Measurements from ENCODE around the gene CYLD.

CYLD gene

DNA sequence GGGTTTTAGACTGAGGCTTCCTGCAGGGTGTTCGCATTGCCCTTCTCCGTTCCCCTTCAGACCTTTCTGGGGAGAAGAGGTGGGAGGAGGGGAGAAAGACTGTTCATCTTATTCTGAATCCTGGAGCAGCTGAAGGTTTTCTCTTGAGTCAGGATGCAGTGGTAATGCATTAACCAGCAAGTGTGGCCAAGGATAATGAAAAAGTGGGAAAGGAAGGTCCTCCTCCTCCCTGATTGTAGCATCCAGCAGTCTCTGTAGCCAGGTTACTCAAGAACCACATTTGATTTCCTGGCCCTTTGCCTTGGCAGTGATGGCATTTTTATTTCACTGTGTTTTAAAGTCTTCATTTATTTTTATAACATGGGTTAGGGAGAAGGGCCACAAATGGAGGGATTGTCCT, 59.1 kb downstream of the CYLD start:
- TF ChIP-seq POLR2A (IDR thresholded peaks at IDR 0.05; ENCODE audit: low read depth, low read length), result no peak
- no peak for FAIRE-seq

DNA sequence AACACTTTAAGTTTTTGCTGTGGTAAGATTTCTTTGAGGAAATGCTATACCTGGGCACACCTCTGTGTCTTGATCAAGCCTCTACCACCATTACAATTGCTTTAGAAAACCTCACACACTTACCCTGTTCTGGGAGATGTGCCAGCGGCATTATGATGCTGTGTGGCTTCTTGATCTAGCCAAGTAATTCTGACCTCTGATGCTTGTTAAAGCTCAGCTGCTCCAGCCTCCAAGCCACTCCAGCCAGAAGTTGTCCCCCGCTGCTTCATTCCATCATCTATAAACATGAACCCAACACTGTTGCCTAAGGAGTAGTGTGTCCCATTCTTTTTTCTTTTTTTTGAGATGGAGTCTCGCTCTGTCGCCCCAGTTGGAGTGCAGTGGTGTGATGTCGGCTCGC, 60.1 kb downstream of the CYLD start:
- DNase-seq (ENCODE audit: insufficient read length, low spot score) (no peak), FAIRE-seq (no peak)
- TF ChIP-seq POLR2A (IDR thresholded peaks at IDR 0.05; ENCODE audit: low read depth, low read length), result no peak

More for the DNA sequence above, 59.1 kb downstream of the CYLD start:
- DNase-seq (ENCODE audit: insufficient read length, low spot score), result no peak

- no peak for FAIRE-seq
- TF ChIP-seq POLR2A (IDR thresholded peaks at IDR 0.05; ENCODE audit: low read depth, low read length), result no peak
- no peak for DNase-seq (ENCODE audit: insufficient read length, low spot score)
These were observed 61.1 kb downstream of the CYLD start for GRCh38 chr16:50802961-50803360.

GRCh38 chr16:50804290-50804907, 62.5 kb downstream of the CYLD start:
- DNase-seq (ENCODE audit: insufficient read length, low spot score) (no peak), FAIRE-seq (no peak)
- no peak for TF ChIP-seq POLR2A (IDR thresholded peaks at IDR 0.05; ENCODE audit: low read depth, low read length)

GRCh38 chr16:50806099-50807062, 64.5 kb downstream of the CYLD start:
- DNase-seq (ENCODE audit: insufficient read length, low spot score) (peak; percentile 59), FAIRE-seq (peak; percentile 55)
- TF ChIP-seq POLR2A (IDR thresholded peaks at IDR 0.05; ENCODE audit: low read depth, low read length), result no peak

GRCh38 chr16:50808929-50809538, 67.1 kb downstream of the CYLD start:
- no peak for TF ChIP-seq POLR2A (IDR thresholded peaks at IDR 0.05; ENCODE audit: low read depth, low read length)
- DNase-seq (ENCODE audit: insufficient read length, low spot score) (no peak), FAIRE-seq (no peak)

GRCh38 chr16:50809561-50809960, 67.7 kb downstream of the CYLD start:
- FAIRE-seq (no peak), DNase-seq (ENCODE audit: insufficient read length, low spot score) (no peak)
- TF ChIP-seq POLR2A (IDR thresholded peaks at IDR 0.05; ENCODE audit: low read depth, low read length), result no peak

GRCh38 chr16:50810241-50810965, 68.5 kb downstream of the CYLD start:
- FAIRE-seq (no peak), DNase-seq (ENCODE audit: insufficient read length, low spot score) (no peak)
- TF ChIP-seq POLR2A (IDR thresholded peaks at IDR 0.05; ENCODE audit: low read depth, low read length), result no peak

- FAIRE-seq, result no peak
- no peak for TF ChIP-seq POLR2A (IDR thresholded peaks at IDR 0.05; ENCODE audit: low read depth, low read length)
- DNase-seq (ENCODE audit: insufficient read length, low spot score), result no peak
These were observed 70.2 kb downstream of the CYLD start for GRCh38 chr16:50812046-50812445.

DNA sequence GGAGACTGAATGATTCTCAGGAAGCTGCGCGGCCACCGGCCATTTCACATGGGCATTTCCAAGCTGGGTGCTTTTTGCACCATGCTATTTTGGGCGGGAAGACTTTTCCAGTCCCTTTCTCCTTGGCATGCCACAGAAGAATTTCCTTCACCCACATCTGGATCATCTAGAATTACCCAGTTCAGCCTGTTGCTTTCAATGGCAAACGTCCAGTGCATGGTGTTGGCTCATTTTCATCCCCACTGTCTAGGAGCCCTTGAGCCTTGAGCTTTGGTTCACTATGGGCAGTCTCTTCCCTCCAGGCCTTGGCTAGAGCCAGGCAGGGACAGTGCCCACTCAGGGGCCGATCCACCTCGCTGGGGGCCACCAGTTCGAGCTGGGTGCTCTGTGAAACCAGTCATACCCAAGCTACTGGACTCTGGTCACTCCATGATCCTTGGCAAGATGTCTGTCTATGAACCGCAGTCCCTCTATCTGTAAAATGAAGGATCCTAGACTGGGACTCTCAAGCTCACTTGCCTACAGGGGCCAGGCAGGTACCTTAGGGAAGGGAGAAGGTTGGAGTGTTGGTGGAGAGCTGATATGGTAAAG, 71.1 kb downstream of the CYLD start:
- DNase-seq (ENCODE audit: insufficient read length, low spot score) (no peak), FAIRE-seq (no peak)
- TF ChIP-seq POLR2A (IDR thresholded peaks at IDR 0.05; ENCODE audit: low read depth, low read length), result no peak

DNA sequence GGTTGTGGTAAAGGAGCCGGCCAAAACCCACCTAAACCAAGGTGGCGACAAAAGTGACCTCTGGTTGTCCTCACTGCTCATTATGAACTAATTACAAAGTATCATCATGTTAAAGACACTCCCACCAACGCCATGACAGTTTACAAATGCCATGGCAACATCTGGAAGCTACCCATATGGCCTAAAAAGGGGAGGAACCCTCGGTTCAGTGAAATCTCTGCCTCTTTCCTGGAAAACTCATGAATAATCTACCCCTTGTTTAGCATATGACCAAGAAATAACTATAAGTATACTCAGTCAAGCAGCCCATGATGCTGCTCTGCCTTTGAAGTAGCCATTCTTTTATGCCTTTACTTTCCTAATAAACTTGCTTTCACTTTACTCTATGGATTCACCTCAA, 72.2 kb downstream of the CYLD start:
- FAIRE-seq (no peak), DNase-seq (ENCODE audit: insufficient read length, low spot score) (no peak)
- no peak for TF ChIP-seq POLR2A (IDR thresholded peaks at IDR 0.05; ENCODE audit: low read depth, low read length)

GRCh38 chr16:50814541-50814940, 72.7 kb downstream of the CYLD start:
- no peak for DNase-seq (ENCODE audit: insufficient read length, low spot score)
- no peak for TF ChIP-seq POLR2A (IDR thresholded peaks at IDR 0.05; ENCODE audit: low read depth, low read length)
- no peak for FAIRE-seq

GRCh38 chr16:50815382-50815781, 73.5 kb downstream of the CYLD start:
- DNase-seq (ENCODE audit: insufficient read length, low spot score), result no peak
- FAIRE-seq, result no peak
- TF ChIP-seq POLR2A (IDR thresholded peaks at IDR 0.05; ENCODE audit: low read depth, low read length), result no peak

Data from H54 (cell line).